Measurements from ENCODE around the gene TXNRD1. TPM values are rescaled to one million over a fixed set of nuclear protein-coding genes. Genes with fewer than 3 reads are reported as not detected.
A peak's percentile ranks its signal among the peaks of the same experiment; 100 is the strongest.

The TXNRD1 gene
- total and polyA plus RNA-seq, 2 of the 8 experiments (the other 6 are each of a cell fraction or from before 2014, with no cell fraction given) = 56.8 to 127 TPM

DNA sequence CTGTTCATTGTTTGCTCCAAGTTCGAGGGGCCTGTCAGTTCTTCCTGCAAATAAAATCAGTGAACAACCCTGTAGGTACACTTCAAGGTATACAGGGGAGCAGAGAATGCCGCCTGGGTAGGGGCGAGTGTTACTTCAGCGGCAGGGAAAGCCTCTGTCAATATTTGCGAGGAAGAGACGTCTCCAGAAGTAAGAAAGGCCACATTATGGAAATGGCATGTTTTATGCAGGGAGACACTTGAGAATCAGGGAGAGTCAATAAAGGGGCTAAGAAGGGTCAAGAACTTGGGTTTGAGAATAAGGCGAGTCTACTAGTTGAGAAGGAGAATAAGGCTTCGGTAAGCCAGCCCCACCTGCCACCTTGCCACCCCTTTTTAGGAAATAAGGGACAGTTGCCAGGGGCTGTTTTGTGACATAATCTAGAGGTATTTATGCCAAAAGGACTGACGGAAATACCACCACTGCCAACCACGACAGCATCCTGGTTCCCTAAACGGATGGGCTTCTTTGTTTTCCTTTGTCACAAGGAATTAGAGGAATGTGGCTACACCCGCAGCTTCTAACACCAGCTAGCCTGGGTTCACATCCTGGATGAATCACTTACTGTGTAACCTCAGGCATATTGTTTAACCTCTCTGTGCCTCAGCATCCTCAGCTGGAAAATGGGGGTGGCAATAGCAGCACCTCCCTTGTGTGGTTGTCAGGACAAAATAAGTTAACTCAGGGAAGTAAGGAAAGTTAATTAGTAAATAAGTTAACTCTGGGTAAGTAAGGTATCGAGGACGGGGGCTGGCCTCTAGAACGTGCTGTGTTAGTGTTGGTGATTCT, 155.7 kb downstream of the TXNRD1 start (continued):
- TF ChIP-seq KDM1A (IDR thresholded peaks at IDR 0.05; ENCODE audit: borderline replicate concordance, low read length) = peak; percentile 86; the same call in 1 of the 2 replicates
- TF ChIP-seq CBX5 (IDR thresholded peaks at IDR 0.05; ENCODE audit: low read depth, low read length) = no peak
- TF ChIP-seq, protein P1, sequence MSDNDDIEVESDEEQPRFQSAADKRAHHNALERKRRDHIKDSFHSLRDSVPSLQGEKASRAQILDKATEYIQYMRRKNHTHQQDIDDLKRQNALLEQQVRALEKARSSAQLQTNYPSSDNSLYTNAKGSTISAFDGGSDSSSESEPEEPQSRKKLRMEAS (IDR thresholded peaks at IDR 0.05) = peak; percentile 63; the same call in 1 of the 2 replicates
- TF ChIP-seq SRF (IDR thresholded peaks at IDR 0.05; ENCODE audit: low read depth, low read length) = peak; percentile 83; the same call in 1 of the 2 replicates
- no peak for TF ChIP-seq HDAC2 (IDR thresholded peaks at IDR 0.05; ENCODE audit: borderline replicate concordance in 1 of 2, low read depth in 2 of 2, low read length in 2 of 2)

Measured in H1 (cell line).